NB4 (cell line): ENCODE measurements around the gene GMIP.

Experiments used
- DNase-seq: peaks from one replicate; pipeline ENCODE4 v3.0.0; 2010; ENCODE audit warnings: low read depth
- H3K4me3 ChIP-seq: one replicate; pipeline ENCODE4 v1.5.1; 2011; ENCODE audit warnings: mild to moderate bottlenecking, low read depth, low read length, moderate library complexity
- MYC ChIP-seq: IDR thresholded peaks from 2 replicates; pipeline ENCODE4 v1.6.1; 2011; ENCODE audit warnings: low read depth, low read length
- POLR2A ChIP-seq: IDR thresholded peaks from 2 replicates; pipeline ENCODE4 v1.6.1; 2011; ENCODE audit warnings: mild to moderate bottlenecking; ENCODE audit not compliant: insufficient read length; ENCODE audit errors: extremely low read depth
- TF ChIP-seq, protein P1 (sequence below): IDR thresholded peaks from 2 replicates; pipeline ENCODE4 v1.6.1; 2011; ENCODE audit warnings: low read depth, low read length
- TF ChIP-seq, protein P2 (sequence below): IDR thresholded peaks from one replicate; pipeline ENCODE4 v1.5.1; 2012; ENCODE audit warnings: low read depth, low read length

GMIP gene

DNA sequence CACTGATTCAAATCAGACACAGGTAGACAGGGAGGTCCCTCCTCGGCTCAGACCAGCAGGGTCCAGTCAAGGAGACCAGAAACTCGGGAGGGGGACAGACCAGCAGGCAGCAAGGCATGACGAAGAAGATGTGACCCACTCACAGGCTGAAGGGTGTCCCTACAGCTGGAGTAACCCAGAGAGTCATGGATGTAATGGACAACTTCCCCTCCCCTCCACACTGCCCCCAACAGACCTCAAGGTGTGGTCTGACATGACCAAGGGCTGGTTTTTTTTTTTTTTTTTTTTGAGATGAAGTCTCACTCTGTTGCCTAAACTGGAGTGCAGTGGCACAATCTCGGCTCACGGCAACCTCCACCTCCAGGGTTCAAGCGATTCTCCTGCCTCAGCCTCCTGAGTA is 59.1 kb downstream of the GMIP start:
- no peak overlapping the region for H3K4me3 ChIP-seq
- TF ChIP-seq MYC = no peak
- TF ChIP-seq, protein P1, sequence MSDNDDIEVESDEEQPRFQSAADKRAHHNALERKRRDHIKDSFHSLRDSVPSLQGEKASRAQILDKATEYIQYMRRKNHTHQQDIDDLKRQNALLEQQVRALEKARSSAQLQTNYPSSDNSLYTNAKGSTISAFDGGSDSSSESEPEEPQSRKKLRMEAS = no peak
- TF ChIP-seq, protein P2, sequence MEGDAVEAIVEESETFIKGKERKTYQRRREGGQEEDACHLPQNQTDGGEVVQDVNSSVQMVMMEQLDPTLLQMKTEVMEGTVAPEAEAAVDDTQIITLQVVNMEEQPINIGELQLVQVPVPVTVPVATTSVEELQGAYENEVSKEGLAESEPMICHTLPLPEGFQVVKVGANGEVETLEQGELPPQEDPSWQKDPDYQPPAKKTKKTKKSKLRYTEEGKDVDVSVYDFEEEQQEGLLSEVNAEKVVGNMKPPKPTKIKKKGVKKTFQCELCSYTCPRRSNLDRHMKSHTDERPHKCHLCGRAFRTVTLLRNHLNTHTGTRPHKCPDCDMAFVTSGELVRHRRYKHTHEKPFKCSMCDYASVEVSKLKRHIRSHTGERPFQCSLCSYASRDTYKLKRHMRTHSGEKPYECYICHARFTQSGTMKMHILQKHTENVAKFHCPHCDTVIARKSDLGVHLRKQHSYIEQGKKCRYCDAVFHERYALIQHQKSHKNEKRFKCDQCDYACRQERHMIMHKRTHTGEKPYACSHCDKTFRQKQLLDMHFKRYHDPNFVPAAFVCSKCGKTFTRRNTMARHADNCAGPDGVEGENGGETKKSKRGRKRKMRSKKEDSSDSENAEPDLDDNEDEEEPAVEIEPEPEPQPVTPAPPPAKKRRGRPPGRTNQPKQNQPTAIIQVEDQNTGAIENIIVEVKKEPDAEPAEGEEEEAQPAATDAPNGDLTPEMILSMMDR = no peak
- TF ChIP-seq POLR2A = no peak
- DNase-seq = no peak

DNA sequence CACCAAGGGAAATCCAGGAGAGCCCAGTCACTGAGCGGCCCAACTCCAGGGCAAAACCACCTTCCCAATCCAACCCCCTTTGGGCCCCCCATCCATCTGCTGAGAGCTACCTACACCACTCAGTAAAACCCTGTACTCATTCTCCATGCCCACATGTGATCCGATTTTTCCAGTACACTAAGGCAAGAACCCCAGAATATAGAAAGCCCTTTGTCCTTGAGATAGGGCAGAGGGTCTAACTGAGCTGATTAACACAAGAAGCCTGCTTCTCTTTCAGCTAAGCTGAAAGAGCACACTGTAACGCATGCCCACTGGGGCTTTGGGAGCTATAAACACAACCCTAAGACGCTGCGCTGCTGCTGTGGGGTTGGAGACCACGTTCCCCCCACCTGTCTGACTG is 61.0 kb downstream of the GMIP start:
- H3K4me3 ChIP-seq = no peak overlapping the region
- DNase-seq = no peak
- TF ChIP-seq, protein P2 = no peak
- no peak for TF ChIP-seq POLR2A
- TF ChIP-seq MYC = no peak
- TF ChIP-seq, protein P1 = no peak

DNA sequence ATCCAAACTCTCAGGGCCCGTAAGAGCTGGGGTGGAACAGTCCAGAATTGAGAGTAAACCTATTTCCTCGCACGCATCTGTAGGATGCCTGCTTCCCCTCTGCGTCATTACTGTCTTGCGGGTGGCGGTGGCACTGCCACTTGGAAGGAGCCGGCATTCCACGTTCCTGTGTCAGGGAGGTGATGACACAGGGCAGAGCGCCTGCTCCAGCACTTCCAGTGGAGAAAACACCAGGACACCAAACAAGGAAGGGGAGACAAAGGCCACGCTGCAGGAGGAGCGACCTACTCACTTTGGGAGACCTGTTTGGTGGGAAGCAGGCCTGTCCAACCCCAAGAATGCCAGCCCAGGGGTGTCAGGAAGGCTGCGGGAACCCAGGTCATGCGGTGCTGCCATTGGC is 62.1 kb downstream of the GMIP start:
- no peak overlapping the region for H3K4me3 ChIP-seq
- DNase-seq = no peak
- TF ChIP-seq, protein P1 = no peak
- TF ChIP-seq, protein P2 = no peak
- TF ChIP-seq MYC (no peak), POLR2A (no peak)

DNA sequence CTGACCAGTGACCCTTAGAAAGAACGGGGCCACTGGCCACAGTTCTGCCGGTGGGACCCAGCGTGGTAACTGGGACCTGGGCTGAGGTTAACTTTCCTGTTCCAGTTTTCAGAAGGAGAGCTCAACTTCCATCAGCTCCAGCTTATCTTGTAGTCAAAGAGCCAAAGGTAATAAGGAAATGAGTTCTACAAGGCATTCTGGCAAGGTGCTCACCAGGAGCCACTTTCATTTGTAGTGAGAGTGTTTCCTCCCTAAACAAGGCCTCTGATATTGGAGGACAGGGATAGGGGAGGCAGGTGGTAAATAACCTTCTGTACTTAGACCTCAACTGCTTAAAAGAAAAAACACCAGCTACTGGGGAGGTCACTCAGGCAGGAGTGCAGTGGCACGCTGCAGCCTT is 63.0 kb downstream of the GMIP start:
- TF ChIP-seq, protein P1 = no peak
- TF ChIP-seq MYC (no peak), POLR2A (no peak)
- TF ChIP-seq, protein P2 = no peak
- H3K4me3 ChIP-seq = no peak overlapping the region
- no peak for DNase-seq

DNA sequence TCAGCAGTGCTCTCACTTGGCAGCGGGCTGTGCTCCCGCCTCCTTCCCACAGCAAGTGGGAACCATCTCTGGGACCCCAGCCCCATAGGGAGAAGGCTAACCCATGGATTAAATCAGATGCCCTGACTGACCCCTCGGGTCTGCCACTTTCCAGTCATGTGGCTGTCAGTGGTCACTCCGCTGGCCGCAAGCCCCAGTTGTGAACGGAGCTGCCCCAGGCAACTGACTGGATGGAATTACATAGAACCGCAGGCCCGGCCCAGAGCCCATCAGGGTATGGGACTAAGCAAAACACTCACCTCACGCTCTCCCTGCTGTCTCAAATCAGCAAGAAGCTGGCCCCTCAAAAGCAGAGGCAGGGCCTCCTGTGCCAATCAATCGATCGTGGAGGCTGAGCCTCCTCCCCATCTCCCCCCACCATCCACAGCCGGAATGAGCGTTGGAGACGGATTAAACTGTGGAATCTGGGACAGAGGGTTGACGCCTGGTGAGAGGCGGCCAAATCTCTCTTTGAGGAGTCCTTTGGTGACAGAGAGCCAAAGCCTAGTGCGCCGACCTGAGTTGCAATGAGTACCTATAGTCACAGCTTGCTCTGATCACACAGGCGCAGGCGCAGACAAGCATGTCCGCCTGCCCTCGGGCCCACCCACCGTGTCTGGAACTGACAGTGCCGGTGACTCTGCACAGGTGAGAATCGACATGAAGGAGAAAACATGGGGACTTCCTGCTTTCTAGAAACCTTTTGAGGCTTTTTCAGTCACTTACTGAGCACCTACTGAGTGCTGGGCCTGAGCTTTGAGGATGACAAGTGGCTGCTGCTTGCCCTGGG is 63.7 kb downstream of the GMIP start:
- DNase-seq = no peak
- TF ChIP-seq, protein P2 = no peak
- TF ChIP-seq POLR2A = no peak
- TF ChIP-seq, protein P1 = no peak
- TF ChIP-seq MYC = no peak
- no peak overlapping the region for H3K4me3 ChIP-seq
